GM13977 (cell line): Measurements from ENCODE around the gene ERBB4.

ENCODE experiments used
- DNase-seq: peaks from one replicate; pipeline ENCODE4 v3.0.0; 2012; ENCODE audit warnings: low spot score
- in situ Hi-C: fragments of 300-500 bp; cut with MboI; formaldehyde crosslinking; loops from one replicate; pipeline ENCODE4 v1.12.0; 2022; ENCODE audit warnings: low sequenced_read_pairs, low pct_unique_long_range_greater_than_20kb, mixed read lengths, inconsistent platforms; ENCODE audit not compliant: unreplicated experiment
- TF ChIP-seq, protein P1 (sequence below): IDR thresholded peaks from 2 replicates; pipeline ENCODE4 v1.5.1; 2012; ENCODE audit warnings: mild to moderate bottlenecking, control low read depth; ENCODE audit not compliant: insufficient read depth; ENCODE audit errors: extremely low read depth, missing control alignments

Gene ERBB4

DNA sequence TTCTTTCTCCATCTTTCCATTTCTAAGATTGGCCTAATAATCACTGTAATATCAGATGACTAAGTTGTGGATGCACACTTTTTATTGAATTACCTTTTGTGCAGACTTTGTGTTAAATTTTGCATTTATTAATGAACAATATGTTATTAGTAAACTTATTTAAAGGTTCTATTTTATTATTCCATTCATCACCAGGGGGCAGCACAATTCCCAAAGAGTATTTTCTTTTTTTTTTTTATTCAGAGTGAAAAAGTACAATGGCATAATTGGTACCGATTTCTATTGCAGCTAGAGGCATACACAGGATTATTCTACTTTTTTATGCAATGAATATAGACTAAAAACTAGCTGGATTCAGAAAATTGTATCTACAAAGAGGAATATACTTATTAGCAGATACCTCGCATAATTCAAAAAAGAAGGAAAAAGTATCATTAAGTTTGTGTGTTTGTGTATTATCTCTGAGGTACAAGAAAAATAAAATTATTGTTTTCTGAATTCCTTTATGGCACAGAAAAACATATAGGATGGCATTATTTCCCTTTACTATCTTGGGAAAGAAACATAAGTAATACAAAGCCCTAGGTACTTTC lies 390.6 kb downstream of the ERBB4 start:
- in situ Hi-C loops: no loop called here
- no peak for DNase-seq
- TF ChIP-seq, protein P1, sequence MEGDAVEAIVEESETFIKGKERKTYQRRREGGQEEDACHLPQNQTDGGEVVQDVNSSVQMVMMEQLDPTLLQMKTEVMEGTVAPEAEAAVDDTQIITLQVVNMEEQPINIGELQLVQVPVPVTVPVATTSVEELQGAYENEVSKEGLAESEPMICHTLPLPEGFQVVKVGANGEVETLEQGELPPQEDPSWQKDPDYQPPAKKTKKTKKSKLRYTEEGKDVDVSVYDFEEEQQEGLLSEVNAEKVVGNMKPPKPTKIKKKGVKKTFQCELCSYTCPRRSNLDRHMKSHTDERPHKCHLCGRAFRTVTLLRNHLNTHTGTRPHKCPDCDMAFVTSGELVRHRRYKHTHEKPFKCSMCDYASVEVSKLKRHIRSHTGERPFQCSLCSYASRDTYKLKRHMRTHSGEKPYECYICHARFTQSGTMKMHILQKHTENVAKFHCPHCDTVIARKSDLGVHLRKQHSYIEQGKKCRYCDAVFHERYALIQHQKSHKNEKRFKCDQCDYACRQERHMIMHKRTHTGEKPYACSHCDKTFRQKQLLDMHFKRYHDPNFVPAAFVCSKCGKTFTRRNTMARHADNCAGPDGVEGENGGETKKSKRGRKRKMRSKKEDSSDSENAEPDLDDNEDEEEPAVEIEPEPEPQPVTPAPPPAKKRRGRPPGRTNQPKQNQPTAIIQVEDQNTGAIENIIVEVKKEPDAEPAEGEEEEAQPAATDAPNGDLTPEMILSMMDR: peak; percentile 35

DNA sequence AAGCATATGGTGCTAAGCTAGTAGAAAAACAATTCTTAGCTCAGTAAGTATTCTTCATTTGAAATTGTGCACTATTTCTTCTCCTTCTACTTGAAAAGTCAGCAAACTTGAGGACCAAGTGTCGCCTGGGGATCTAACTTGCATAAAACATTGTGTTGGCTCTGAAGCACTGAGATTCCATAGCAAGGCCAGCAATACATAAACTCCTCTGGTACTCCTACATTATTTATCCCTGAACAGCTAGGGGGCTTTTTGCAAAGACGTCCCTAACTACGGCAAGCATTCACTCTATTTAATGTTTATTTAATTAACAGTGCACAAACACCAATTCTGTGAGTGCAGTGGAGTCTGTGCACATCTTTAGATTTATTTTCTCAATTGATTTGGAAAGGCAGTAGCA lies 392.2 kb downstream of the ERBB4 start:
- in situ Hi-C loops: no loop called here
- TF ChIP-seq, protein P1: no peak
- DNase-seq: no peak

DNA sequence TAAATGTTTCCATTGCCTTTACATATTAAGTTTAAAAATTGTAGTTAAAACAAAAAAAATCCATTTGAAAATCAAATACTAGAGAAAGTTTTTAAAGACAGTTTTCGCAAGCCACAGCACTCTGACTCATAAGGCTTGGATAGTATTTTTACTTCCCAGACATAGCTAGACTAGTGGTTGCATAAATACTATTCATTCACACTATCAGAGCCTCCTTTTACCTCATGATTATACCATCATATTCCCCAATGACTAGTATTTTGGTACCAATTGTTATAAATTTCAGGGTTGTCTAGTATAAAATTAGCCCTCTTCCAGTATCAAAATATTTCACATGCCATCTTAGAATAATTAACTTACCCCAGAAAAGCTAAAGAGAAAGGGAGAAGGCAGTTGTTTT lies 393.5 kb downstream of the ERBB4 start:
- in situ Hi-C loops: no loop called here
- TF ChIP-seq, protein P1: no peak
- no peak for DNase-seq

DNA sequence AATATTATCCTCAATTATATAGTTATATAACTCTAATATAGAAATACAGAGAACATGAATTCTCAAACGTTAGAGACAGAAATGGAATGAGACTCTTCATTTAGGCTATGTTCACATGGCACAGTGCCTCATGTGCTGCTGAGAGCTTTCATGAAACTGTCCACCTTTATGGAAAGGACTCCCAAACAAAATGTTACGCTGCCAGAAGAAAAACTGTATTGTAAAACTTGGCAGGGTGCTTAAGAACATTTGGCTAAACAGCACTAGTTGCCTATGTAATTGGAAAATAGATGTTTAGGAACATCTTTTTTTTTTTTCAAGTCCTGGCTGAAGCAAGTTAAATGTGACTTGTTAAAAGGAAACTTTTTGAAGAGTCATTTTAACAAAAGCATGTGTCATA lies 396.0 kb downstream of the ERBB4 start:
- in situ Hi-C loops: no loop called here
- TF ChIP-seq, protein P1: no peak
- DNase-seq: no peak

DNA sequence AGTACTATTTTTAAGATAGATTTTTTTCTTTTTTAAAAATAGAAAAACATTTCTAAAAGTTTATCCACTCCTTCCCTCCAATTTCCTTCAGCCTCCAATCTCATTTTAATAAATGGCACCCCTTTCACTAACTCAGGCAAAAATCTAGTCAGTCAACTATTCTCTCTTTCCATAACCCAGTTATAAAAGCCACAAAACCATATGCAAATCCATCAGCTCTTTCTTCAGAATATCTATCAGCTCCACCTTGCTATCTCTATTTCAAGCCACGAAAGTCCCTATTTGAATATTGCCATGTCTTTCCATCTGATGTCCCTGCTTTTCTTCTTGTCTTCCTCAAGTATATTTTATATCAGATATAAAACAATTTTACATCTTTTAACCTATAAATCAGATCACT lies 397.1 kb downstream of the ERBB4 start:
- DNase-seq: no peak
- in situ Hi-C loops: no loop called here

DNA sequence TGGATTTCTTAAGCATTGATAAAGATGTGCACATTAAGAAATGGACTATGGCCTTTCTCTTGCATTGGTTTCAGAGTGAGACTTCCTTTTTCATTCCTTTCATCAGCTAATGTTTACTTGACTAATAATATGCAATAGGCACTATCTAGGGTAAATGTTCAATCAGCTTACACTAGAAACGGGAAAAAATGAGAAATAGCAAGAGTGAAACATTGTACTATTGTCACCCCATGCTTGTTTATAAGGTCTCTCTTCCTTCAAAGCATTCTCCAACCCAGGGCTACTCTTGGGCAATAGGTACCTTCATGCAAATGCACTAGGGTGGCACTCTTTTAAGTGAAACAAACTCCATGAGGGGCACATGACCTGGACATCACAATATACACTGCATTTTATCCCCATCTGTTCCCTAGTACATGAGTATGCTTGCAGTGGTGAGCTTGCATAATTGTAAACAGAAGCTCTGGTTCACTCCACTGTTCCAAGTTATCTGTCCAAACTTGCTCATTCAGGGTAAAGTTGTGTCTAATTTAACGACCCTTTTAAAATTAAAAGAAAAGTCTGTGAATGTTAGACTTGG lies 402.3 kb downstream of the ERBB4 start:
- in situ Hi-C loops: no loop called here
- TF ChIP-seq, protein P1: no peak
- no peak for DNase-seq

More for the DNA sequence above, 397.1 kb downstream of the ERBB4 start:
- TF ChIP-seq, protein P1: no peak
